Measurements from ENCODE around the gene GSTCD.
"Not testable (repeated sequence)": the region's sequence is repeated elsewhere in the genome, so short reads cannot be mapped to it uniquely, and the experiment has no call there.

Gene GSTCD

GRCh38 chr4:105838082-105838481, 129.5 kb downstream of the GSTCD start:
- H3K4me3 ChIP-seq (ENCODE audit: low read depth in 1 of 2, low read length in 1 of 2), result no peak overlapping the region
- TF ChIP-seq CTCF (IDR thresholded peaks at IDR 0.05), result no peak
- H3K27me3 ChIP-seq, result no peaks in the 10 kb centered on the region
- no peak overlapping the region for H3K27ac ChIP-seq
- H3K4me1 ChIP-seq (ENCODE audit: control insufficient read depth in 1 of 2, insufficient read depth in 1 of 2, low read depth in 1 of 2, low read length in 1 of 2), result no peaks in the 10 kb centered on the region
- H3K9me3 ChIP-seq, result no peaks in the 10 kb centered on the region
- no peaks in the 10 kb centered on the region for H3K36me3 ChIP-seq

GRCh38 chr4:105840426-105841174, 132.0 kb downstream of the GSTCD start:
- Histone ChIP-seq H3K4me3 (ENCODE audit: low read depth in 1 of 2, low read length in 1 of 2) (no peak overlapping the region), H3K36me3 (no peaks in the 10 kb centered on the region), H3K4me1 (ENCODE audit: control insufficient read depth in 1 of 2, insufficient read depth in 1 of 2, low read depth in 1 of 2, low read length in 1 of 2) (no peaks in the 10 kb centered on the region), H3K27ac (no peak overlapping the region), H3K27me3 (no peaks in the 10 kb centered on the region), H3K9me3 (no peaks in the 10 kb centered on the region)
- TF ChIP-seq CTCF (IDR thresholded peaks at IDR 0.05), result no peak

- no peak overlapping the region for H3K4me3 ChIP-seq (ENCODE audit: low read depth in 1 of 2, low read length in 1 of 2)
- no peaks in the 10 kb centered on the region for H3K9me3 ChIP-seq
- no peak for TF ChIP-seq CTCF (IDR thresholded peaks at IDR 0.05)
- H3K36me3 ChIP-seq, result no peaks in the 10 kb centered on the region
- no peak overlapping the region for H3K27ac ChIP-seq
- no peaks in the 10 kb centered on the region for H3K4me1 ChIP-seq (ENCODE audit: control insufficient read depth in 1 of 2, insufficient read depth in 1 of 2, low read depth in 1 of 2, low read length in 1 of 2)
- no peaks in the 10 kb centered on the region for H3K27me3 ChIP-seq
Observed at GRCh38 chr4:105843941-105844340, 135.4 kb downstream of the GSTCD start.

GRCh38 chr4:105845559-105845958, 137.0 kb downstream of the GSTCD start:
- no peak for TF ChIP-seq CTCF (IDR thresholded peaks at IDR 0.05)
- Histone ChIP-seq H3K36me3 (no peaks in the 10 kb centered on the region), H3K4me3 (ENCODE audit: low read depth in 1 of 2, low read length in 1 of 2) (no peak overlapping the region), H3K9me3 (no peaks in the 10 kb centered on the region), H3K27me3 (no peaks in the 10 kb centered on the region), H3K27ac (no peak overlapping the region), H3K4me1 (ENCODE audit: control insufficient read depth in 1 of 2, insufficient read depth in 1 of 2, low read depth in 1 of 2, low read length in 1 of 2) (no peaks in the 10 kb centered on the region)

GRCh38 chr4:105848359-105848758, 139.8 kb downstream of the GSTCD start:
- H3K4me1 ChIP-seq (ENCODE audit: control insufficient read depth in 1 of 2, insufficient read depth in 1 of 2, low read depth in 1 of 2, low read length in 1 of 2); H3K9me3 ChIP-seq; H3K27me3 ChIP-seq; H3K27ac ChIP-seq; H3K4me3 ChIP-seq (ENCODE audit: low read depth in 1 of 2, low read length in 1 of 2); H3K36me3 ChIP-seq: not testable (repeated sequence)

- Histone ChIP-seq H3K27ac (no peak overlapping the region), H3K4me1 (ENCODE audit: control insufficient read depth in 1 of 2, insufficient read depth in 1 of 2, low read depth in 1 of 2, low read length in 1 of 2) (no peaks in the 10 kb centered on the region), H3K27me3 (no peaks in the 10 kb centered on the region), H3K36me3 (no peaks in the 10 kb centered on the region), H3K4me3 (ENCODE audit: low read depth in 1 of 2, low read length in 1 of 2) (no peak overlapping the region), H3K9me3 (no peaks in the 10 kb centered on the region)
- TF ChIP-seq CTCF (IDR thresholded peaks at IDR 0.05), result no peak
Observed at GRCh38 chr4:105851196-105851595, 142.6 kb downstream of the GSTCD start.

- not testable (repeated sequence) for H3K4me1 ChIP-seq (ENCODE audit: control insufficient read depth in 1 of 2, insufficient read depth in 1 of 2, low read depth in 1 of 2, low read length in 1 of 2); H3K9me3 ChIP-seq
Observed at GRCh38 chr4:105852230-105852629, 143.6 kb downstream of the GSTCD start.

More at GRCh38 chr4:105852230-105852629, 143.6 kb downstream of the GSTCD start:
- not testable (repeated sequence) for H3K27ac ChIP-seq; H3K36me3 ChIP-seq; H3K27me3 ChIP-seq; H3K4me3 ChIP-seq (ENCODE audit: low read depth in 1 of 2, low read length in 1 of 2)
